GM12892 (cell line): ENCODE data around the gene ATXN10.

Source experiments
- POLR2A ChIP-seq: IDR thresholded peaks from 2 replicates; pipeline ENCODE4 v1.6.1; 2011; ENCODE audit warnings: low read depth, low read length, control low read depth
- POLR2AphosphoS5 ChIP-seq: IDR thresholded peaks from 2 replicates; pipeline ENCODE4 v1.6.1; 2011; ENCODE audit warnings: low read depth, low read length, control low read depth
- TAF1 ChIP-seq: IDR thresholded peaks from 2 replicates; pipeline ENCODE4 v1.6.1; 2011; ENCODE audit warnings: low read depth, mild to moderate bottlenecking, control low read depth, low read length, borderline replicate concordance

DNA sequence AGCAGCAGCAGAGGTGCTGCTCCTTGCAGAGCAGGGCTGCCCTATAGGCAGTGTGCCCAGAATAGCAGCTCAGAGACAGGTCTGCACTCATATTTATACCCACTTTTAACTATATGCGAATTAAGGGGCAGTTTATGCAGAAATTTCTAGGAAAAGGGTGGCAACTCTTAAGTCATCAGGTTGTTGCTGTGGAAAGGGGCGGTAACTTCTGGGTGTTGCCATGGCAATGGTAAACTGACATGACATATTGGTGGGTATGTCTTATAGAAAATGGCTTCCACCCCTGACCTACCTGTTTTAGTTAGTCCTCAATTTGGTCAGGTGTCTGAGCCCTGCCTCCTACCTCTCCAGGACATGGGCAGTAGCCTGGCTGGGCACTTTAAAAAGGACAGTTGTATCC lies 122.3 kb downstream of the ATXN10 start:
- TF ChIP-seq POLR2AphosphoS5 (no peak), TAF1 (no peak), POLR2A (no peak)
